ENCODE data around the gene DBNL.

The DBNL gene

GRCh38 chr7:44101303-44101965, 56.9 kb downstream of the DBNL start:
- no peak for DNase-seq

GRCh38 chr7:44101966-44102845, 57.7 kb downstream of the DBNL start:
- DNase-seq: no peak

GRCh38 chr7:44102846-44103565, 58.5 kb downstream of the DBNL start:
- DNase-seq: no peak

- DNase-seq: no peak
Measured at GRCh38 chr7:44103566-44103922, 59.0 kb downstream of the DBNL start.

GRCh38 chr7:44103923-44104859, 59.7 kb downstream of the DBNL start, which contains the start of gene AEBP1:
Gene AEBP1 (plus strand): TSS chr7:44104345. CDS start chr7:44104666, 321 bp downstream.
- DNase-seq: no peak

- DNase-seq: no peak
Measured at GRCh38 chr7:44104860-44105771, 60.6 kb downstream of the DBNL start.

GRCh38 chr7:44105832-44106231, 61.3 kb downstream of the DBNL start:
- no peak for DNase-seq

- DNase-seq: no peak
Measured at GRCh38 chr7:44106311-44107065, 62.0 kb downstream of the DBNL start.

- DNase-seq: no peak
Measured at GRCh38 chr7:44107116-44107960, 62.8 kb downstream of the DBNL start.

- no peak for DNase-seq
Measured at GRCh38 chr7:44107961-44108767, 63.7 kb downstream of the DBNL start.

- no peak for DNase-seq
Measured at GRCh38 chr7:44108768-44109750, 64.6 kb downstream of the DBNL start.

GRCh38 chr7:44109991-44110390, 65.5 kb downstream of the DBNL start:
- no peak for DNase-seq

GRCh38 chr7:44110719-44111635, 66.5 kb downstream of the DBNL start:
- no peak for DNase-seq

All from activated CD4-positive, CD25-positive, alpha-beta regulatory T cell treated with anti-CD3 and anti-CD28 coated beads, Interleukin-2, amount 50 U/mL, for 72 hours (primary cell).